ENCODE measurements around the gene C1orf21. TPM values are rescaled to one million over a fixed set of nuclear protein-coding genes. Genes with fewer than 3 reads are reported as not detected.

C1orf21 gene
- total and polyA plus RNA-seq, 10 donors, result 9.7 to 60.4 (median 26.7) TPM

DNA sequence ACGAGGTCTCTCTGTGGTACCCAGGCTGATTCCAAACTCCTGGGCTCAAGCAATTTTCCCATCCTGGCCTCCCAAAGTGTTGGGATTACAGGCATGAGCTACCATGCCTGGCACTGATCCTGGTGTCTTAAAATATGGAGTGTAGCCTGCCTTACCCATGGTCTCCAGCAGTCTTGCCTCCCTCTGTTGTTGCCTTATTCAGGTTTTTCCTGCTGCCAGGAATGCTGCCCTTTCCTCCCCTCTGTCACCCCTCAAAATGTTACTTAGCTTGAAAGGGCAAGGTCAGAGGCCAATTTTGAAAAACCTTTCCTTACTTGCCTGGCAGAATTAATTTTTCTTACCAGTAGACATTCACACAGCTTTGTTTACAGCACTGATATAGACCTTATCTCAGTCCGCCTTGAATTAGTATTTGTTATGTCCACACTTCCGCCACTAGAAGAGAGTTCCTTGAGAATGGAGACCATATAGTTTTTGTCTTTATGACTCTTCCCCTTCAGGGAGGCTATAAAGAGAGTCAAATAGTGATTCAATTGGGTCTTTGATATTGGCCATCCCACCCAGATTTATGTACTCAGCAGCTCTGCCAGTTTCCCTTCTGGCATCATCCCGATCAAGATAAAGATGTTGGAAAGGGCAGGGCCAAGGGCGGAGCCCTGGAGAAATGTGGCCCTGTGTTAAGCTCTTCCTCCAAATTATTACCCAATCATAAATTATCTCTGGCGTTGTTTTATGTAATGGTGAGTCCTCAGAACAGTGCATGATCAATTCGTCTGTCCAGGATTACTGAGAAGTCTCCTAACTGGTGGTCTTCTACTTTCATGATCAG is 38.8 kb downstream of the C1orf21 start:
- peaks cover 0 to 30% (median 2%) of the 10 kb centered on the region in 6 donors for H3K4me1 ChIP-seq
- intact Hi-C loops (cut with DNase I; ENCODE audit: low total_unique reads), result no loop called here
- H3K36me3 ChIP-seq, result no peaks in the 10 kb centered on the region
- H3K27ac ChIP-seq, result peak overlapping the region in 5 of 8 donors; percentile 8 to 52 (median 51)
- TF ChIP-seq POLR2A (IDR thresholded peaks at IDR 0.05) (no peak), CTCF (IDR thresholded peaks at IDR 0.05 in 8 of 11, conservative IDR thresholded peaks at IDR 0.05 in 3 of 11) (no peak), POLR2AphosphoS5 (IDR thresholded peaks at IDR 0.05) (peak in 1 of 3 donors; percentile 64)
- H3K4me3 ChIP-seq, result no peak overlapping the region
- no peaks in the 10 kb centered on the region for H3K27me3 ChIP-seq (replicated peaks in 1 of 7)
- WGBS, 5 donors, result 74 to 81% (median 76%) methylated on average over 7 of the region's 7 CpGs
- no peak for DNase-seq
- no peaks in the 10 kb centered on the region for H3K9me3 ChIP-seq

DNA sequence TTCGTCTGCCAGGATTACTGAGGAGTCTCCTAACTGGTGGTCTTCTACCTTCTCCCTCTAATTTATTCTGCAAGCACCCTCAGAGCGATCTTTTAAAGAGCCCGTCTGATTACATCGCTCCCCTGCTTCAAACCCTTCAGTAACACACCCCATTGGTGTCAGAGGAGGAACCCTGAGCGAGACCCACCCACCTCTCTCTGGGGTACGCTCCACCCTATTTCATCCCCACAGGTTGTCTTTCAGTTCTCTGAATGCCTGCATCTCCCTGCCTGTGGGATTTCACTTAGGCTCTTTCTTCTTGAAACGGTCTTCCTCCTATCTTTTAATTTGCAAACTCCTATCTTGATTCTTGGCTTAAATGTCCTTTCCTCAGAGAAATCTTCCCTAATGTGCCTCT is 39.4 kb downstream of the C1orf21 start:
- WGBS, 5 donors, result 81 to 89% (median 86%) methylated on average over 7 of the region's 7 CpGs
- TF ChIP-seq POLR2AphosphoS5 (IDR thresholded peaks at IDR 0.05) (no peak), CTCF (IDR thresholded peaks at IDR 0.05 in 8 of 11, conservative IDR thresholded peaks at IDR 0.05 in 3 of 11) (no peak), POLR2A (IDR thresholded peaks at IDR 0.05) (no peak)
- no peak for DNase-seq
- Histone ChIP-seq H3K4me1 (peaks cover 0 to 30% (median 2%) of the 10 kb centered on the region in 6 donors), H3K27me3 (replicated peaks in 1 of 7) (no peaks in the 10 kb centered on the region), H3K36me3 (no peaks in the 10 kb centered on the region), H3K27ac (peak overlapping the region in 3 of 8 donors; percentile 8 to 52 (median 28)), H3K9me3 (peaks cover 0 to 4% (median 0%) of the 10 kb centered on the region in 8 donors), H3K4me3 (no peak overlapping the region)
- intact Hi-C loops (cut with DNase I; ENCODE audit: low total_unique reads), result no loop called here

DNA sequence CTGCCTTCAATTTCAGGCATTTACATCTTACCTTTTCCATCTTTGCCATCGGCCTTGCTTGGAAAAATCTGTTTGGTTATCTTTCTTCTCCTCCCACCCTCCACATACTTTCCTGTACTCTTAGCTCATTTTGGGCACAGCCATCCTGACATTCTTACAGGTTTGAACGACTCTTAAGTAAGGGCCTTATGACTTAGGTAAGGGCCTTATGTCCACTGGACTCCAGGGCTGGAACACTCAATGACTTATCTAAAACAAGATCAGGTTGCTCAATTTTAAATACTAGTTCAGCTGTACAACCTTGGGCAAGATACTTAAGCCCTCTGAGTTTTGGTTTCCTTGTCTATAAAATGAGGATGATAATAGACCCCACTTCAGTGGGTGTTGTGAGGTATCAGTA is 40.9 kb downstream of the C1orf21 start:
- no peak for DNase-seq
- Histone ChIP-seq H3K27ac (no peak overlapping the region), H3K36me3 (no peaks in the 10 kb centered on the region), H3K4me1 (peaks cover 0 to 30% (median 2%) of the 10 kb centered on the region in 6 donors), H3K9me3 (peaks cover 0 to 9% (median 0%) of the 10 kb centered on the region in 8 donors), H3K27me3 (replicated peaks in 1 of 7) (no peaks in the 10 kb centered on the region), H3K4me3 (no peak overlapping the region)
- TF ChIP-seq POLR2AphosphoS5 (IDR thresholded peaks at IDR 0.05), result no peak
- TF ChIP-seq POLR2A (IDR thresholded peaks at IDR 0.05), result no peak
- no peak for TF ChIP-seq CTCF (IDR thresholded peaks at IDR 0.05 in 8 of 11, conservative IDR thresholded peaks at IDR 0.05 in 3 of 11)
- 76 to 93% (median 85%) methylated on average over 2 of the region's 2 CpGs for WGBS, 5 donors
- intact Hi-C loops (cut with DNase I; ENCODE audit: low total_unique reads), result no loop called here

DNA sequence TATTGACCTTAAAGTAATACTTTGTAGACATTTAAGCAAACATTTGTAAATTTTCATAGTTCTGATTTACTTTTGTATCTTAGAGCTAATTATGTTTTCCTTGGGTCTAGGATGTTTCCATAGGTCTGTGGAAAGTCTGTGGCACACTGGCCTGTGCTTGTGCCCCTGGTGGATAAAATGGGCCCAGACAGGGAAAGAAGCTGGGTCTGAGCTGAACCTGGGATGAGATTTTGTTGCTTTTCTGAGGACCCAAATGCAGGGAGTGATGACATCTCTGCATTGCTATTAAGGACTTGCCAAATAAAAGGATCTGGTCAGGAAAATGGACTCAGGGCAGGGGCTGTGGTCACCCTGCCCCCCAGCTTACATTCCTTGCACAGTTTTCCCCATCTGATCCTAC is 41.8 kb downstream of the C1orf21 start:
- DNase-seq, result no peak
- no peak overlapping the region for H3K4me3 ChIP-seq
- peaks cover 0 to 9% (median 0%) of the 10 kb centered on the region in 8 donors for H3K9me3 ChIP-seq
- H3K27me3 ChIP-seq (replicated peaks in 1 of 7), result no peaks in the 10 kb centered on the region
- no peaks in the 10 kb centered on the region for H3K36me3 ChIP-seq
- H3K4me1 ChIP-seq, result peaks cover 0 to 30% (median 2%) of the 10 kb centered on the region in 6 donors
- H3K27ac ChIP-seq, result no peak overlapping the region
- intact Hi-C loops (cut with DNase I; ENCODE audit: low total_unique reads), result no loop called here
- TF ChIP-seq CTCF (IDR thresholded peaks at IDR 0.05 in 8 of 11, conservative IDR thresholded peaks at IDR 0.05 in 3 of 11) (no peak), POLR2A (IDR thresholded peaks at IDR 0.05) (no peak)
